HFFc6 (cell line): ENCODE data around the gene SDSL. TPM values are rescaled to one million over a fixed set of nuclear protein-coding genes. Genes with fewer than 3 reads are reported as not detected.

Experiments used
- DNase-seq: peaks from one replicate; pipeline ENCODE4 v3.0.0-alpha.2; 2018
- H3K27ac Mint-ChIP-seq: 2 replicates; pipeline ENCODE4 v1.8.0; 2020; ENCODE audit warnings: mild to moderate bottlenecking, mixed read lengths
- H3K27me3 Mint-ChIP-seq: 2 replicates; pipeline ENCODE4 v1.8.0; 2021; ENCODE audit warnings: mild to moderate bottlenecking, moderate library complexity, mixed read lengths; ENCODE audit not compliant: insufficient read depth
- H3K36me3 Mint-ChIP-seq: 2 replicates; pipeline ENCODE4 v1.8.0; 2021; ENCODE audit warnings: low read depth, mixed read lengths
- H3K4me1 Mint-ChIP-seq: 2 replicates; pipeline ENCODE4 v1.8.0; 2020; ENCODE audit warnings: low read depth, mixed read lengths
- H3K4me3 Mint-ChIP-seq: 2 replicates; pipeline ENCODE4 v1.8.0; 2020; ENCODE audit warnings: mild to moderate bottlenecking, moderate library complexity, mixed read lengths
- H3K9me3 Mint-ChIP-seq: 2 replicates; pipeline ENCODE4 v1.8.0; 2020; ENCODE audit warnings: mild to moderate bottlenecking, mixed read lengths
- CTCF ChIP-seq: fragments of 200-600 bp; sonication (generic); IDR thresholded peaks from 2 replicates; pipeline ENCODE4 v1.5.0; 2021; ENCODE audit warnings: antibody characterized with exemption, mild to moderate bottlenecking
- total RNA-seq, 6 experiments: library from RNA; stranded (reverse); fragmentation: NEBNext Ultra II Directional; extraction: Animal tissue kit (Norgen Biotek cat#: 25700); gene quantifications; 2 replicates in 1 of 6; 3 replicates in 5 of 6; pipeline ENCODE4 v1.2.3, GENCODE V29; 2021

SDSL gene
- total RNA-seq, 6 experiments from 2014 or later = 8.5 to 11.6 (median 10.4) TPM

GRCh38 chr12:113479216-113479589 lies 57.0 kb downstream of the SDSL start:
- no peak for DNase-seq
- Mint-ChIP-seq H3K4me3 (no peak overlapping the region), H3K9me3 (peaks cover 7% of the 10 kb centered on the region; the same call in 1 of the 2 replicates), H3K4me1 (no peaks in the 10 kb centered on the region), H3K36me3 (no peaks in the 10 kb centered on the region), H3K27ac (no peak overlapping the region), H3K27me3 (peaks cover 60% of the 10 kb centered on the region)
- no peak for TF ChIP-seq CTCF

- H3K27me3 Mint-ChIP-seq = peaks cover 55% of the 10 kb centered on the region
- peaks cover 7% of the 10 kb centered on the region; the same call in 1 of the 2 replicates for H3K9me3 Mint-ChIP-seq
- DNase-seq = no peak
- H3K4me1 Mint-ChIP-seq = no peaks in the 10 kb centered on the region
- H3K27ac Mint-ChIP-seq = no peak overlapping the region
- no peaks in the 10 kb centered on the region for H3K36me3 Mint-ChIP-seq
- H3K4me3 Mint-ChIP-seq = no peak overlapping the region
- TF ChIP-seq CTCF = no peak
Measured at GRCh38 chr12:113479590-113480335, 57.6 kb downstream of the SDSL start.

GRCh38 chr12:113480336-113480971 lies 58.3 kb downstream of the SDSL start:
- no peak for DNase-seq

GRCh38 chr12:113482334-113482733 lies 60.2 kb downstream of the SDSL start:
- no peak for DNase-seq
- Mint-ChIP-seq H3K27me3 (peaks cover 43% of the 10 kb centered on the region), H3K4me3 (no peak overlapping the region), H3K4me1 (no peaks in the 10 kb centered on the region), H3K36me3 (no peaks in the 10 kb centered on the region), H3K27ac (no peak overlapping the region), H3K9me3 (peaks cover 7% of the 10 kb centered on the region; the same call in 1 of the 2 replicates)
- no peak for TF ChIP-seq CTCF

More at GRCh38 chr12:113480336-113480971, 58.3 kb downstream of the SDSL start:
- Mint-ChIP-seq H3K27me3 (peaks cover 50% of the 10 kb centered on the region), H3K4me3 (no peak overlapping the region), H3K4me1 (no peaks in the 10 kb centered on the region), H3K27ac (no peak overlapping the region), H3K36me3 (no peaks in the 10 kb centered on the region), H3K9me3 (peaks cover 7% of the 10 kb centered on the region; the same call in 1 of the 2 replicates)
- no peak for TF ChIP-seq CTCF

- TF ChIP-seq CTCF = no peak
- Mint-ChIP-seq H3K27ac (no peak overlapping the region), H3K27me3 (peaks cover 21% of the 10 kb centered on the region)
Measured at GRCh38 chr12:113485330-113485729, 63.1 kb downstream of the SDSL start.

More at GRCh38 chr12:113485330-113485729, 63.1 kb downstream of the SDSL start:
- H3K9me3 Mint-ChIP-seq = peaks cover 1% of the 10 kb centered on the region; the same call in 1 of the 2 replicates
- DNase-seq = no peak
- H3K4me1 Mint-ChIP-seq = no peaks in the 10 kb centered on the region
- H3K36me3 Mint-ChIP-seq = no peaks in the 10 kb centered on the region
- H3K4me3 Mint-ChIP-seq = no peak overlapping the region
